ENCODE data around the gene TMTC2.

The TMTC2 gene

DNA sequence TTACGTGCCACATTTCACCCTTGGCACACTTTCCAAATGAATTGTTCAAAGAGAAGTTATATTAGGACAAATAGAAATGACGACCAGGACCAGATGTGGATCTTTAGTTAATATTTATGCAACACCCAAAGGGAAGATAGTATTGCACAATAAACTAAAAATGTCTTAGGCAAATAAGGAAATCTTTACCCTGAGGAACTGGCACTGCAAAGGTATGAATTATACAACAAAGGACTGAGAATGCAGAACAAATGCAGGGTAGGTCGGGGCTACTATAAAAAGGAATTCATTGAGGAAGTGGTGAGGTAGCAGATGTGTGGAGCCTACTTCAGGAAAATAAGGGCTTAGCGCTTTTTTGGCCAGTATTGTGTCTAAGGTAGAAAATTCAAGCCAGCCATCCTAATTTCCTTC, 3.9 kb upstream of the TMTC2 start:
- no peak for DNase-seq

DNA sequence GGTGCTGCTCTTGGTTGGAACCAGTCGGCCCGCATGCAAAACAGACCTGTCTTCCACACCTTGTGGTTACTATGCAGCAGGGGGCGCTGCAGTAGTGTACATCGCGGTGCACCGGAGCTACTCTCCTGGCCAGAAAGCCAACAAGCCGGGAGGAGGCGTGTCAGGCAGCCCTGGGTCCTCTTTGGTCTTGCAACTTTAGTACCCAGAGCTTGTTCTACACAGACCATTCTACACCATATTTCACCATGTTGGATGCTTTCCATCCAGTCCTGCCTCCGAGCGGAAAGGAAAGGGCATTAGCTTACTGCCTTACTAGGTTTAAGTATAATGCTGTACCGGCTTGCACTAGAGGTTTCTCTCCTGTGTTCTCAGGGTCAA, 927 bp upstream of the TMTC2 start:
- DNase-seq: peak; percentile 93

DNA sequence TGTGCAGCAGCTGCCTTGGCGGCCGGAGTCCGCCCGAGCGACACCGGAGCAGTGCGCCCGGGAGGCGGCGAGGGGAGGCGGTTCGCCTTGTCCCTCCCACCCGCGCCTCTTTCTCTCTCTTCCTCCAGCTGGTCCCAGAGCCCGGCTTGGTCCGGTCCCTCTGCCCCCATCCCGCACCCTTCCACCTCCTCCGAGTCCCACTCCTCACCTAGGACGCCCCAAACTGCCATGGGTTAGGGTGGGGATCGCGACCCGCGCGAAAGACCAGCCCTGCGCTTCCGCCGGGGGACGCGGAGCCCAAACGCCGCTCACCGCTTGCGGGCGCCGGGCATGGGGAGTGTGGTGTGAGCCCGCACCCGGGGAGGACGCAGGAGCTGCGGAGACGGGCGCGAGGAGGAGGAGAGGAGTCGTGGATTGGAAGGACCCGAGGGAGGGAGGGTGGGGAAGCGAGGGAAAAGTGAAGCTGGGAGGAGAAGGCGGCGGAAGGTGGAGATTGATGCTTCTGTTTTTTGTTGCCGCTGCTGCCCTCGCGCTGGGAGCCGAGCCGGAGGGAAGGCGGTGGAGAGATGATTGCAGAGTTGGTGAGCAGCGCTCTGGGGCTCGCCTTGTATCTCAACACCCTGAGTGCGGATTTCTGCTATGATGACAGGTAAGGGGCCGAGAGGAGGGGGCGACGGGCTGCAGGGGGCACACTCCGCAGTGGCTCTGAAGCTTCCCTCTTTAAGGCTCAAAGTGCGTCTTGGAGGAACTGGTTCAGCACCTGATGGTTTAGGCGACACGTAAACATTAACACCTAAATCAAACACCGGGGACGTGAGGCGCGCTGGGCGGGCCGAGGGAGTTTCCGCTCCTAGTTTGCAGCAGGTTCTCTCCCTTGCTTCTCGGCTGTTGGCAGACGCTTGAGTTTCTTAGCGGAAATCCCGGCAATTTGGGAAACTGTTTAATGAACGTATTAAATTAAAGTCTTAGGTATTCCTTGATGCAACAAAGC, 610 bp downstream of the TMTC2 start:
- peak; percentile 57 for DNase-seq

DNA sequence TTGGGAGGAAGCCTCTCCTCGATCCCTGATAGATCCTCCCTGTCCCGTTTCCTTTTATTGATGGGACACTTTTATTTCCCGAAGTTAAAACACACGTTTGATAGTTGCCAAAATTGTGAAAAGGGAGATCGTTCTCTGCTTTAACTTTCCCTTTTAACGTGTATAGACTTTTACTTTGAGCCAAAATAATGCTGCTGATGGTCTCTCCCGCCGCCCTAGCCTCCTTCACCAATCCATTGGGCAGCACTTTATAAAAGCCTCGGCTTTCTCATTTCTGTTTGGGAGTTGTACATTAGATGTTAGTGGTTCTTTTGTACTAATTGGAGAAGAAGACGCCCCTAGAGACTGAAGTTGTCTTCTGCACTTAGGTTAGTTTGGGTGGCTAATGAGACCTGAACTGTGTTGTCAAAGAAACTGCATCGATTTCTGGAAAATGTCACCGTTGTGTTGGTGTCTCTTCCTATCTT, 1.4 kb downstream of the TMTC2 start:
- no peak for DNase-seq

DNA sequence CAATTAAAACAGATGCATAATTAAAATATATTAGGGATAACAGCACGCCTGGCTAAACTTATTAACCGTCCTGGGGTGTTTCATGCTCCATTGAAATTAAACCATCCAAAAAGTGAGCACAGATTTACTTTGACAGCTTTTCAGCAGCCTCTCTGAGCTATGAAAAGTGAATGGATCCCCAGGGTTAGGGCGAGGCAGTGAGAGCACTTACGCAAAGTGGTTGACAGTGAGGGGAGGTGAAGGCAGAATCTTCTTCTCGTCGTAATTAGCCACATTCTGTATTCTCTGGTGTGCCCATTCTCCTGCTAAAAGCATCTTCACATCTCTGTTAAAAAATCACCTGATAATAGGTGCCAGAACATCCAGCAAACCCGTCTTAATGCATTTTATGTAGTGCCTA, 1.9 kb downstream of the TMTC2 start:
- no peak for DNase-seq

DNA sequence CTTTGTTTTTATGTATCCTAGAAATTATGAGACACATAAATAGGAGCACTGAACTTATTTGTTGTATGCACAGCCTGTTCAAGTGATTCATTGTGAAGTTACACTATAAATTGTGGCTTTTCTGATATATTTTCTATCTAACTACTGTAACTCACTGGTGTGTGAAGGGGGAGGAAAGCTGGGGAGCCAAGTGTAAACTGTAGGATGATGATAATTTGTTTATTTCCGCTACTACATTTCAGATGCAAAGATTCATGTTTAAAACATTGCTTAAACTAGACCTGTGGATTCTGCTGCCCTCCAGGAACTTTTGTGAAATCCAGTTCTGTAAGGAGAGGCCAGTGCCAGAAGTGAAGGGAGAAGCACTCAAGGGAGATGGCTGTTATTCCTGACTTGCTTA, 3.3 kb downstream of the TMTC2 start:
- no peak for DNase-seq

DNA sequence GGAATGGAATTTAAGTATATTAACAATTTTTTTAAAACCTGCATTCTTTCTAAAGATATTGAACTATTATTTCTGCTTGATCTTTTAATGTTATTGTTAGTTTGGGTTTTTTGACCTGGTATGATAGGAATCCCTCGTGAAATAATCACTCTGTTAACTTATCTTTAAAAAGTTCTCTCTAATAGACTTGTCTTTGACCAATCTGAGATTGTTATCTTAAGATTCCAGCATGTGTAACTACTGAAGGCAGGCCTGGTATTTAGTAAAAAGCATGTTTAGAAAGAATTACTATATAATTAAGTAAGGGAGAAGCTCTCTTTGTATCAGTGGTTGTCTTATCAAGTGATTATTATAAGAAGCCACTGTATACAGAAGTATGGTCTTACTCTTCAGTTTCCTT, 4.8 kb downstream of the TMTC2 start:
- no peak for DNase-seq

DNA sequence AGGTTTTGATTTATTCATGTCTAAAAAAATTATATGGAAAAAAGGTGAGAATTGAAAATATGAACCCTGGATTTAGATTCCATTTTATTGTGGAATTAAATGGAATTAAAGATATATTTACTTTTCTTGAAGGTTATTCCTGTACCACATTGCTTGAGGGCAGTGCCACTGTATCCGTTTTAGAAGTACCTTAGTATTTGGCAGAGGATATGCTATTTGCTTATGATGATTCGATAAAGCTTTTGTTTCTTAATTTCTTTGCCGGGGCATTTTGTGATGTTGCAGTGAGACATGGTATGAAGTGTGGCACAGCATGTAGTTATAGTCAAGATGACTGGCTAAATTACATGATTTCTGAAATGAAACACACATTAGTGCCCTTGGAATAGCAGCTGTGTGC, 7.6 kb downstream of the TMTC2 start:
- DNase-seq: no peak

DNA sequence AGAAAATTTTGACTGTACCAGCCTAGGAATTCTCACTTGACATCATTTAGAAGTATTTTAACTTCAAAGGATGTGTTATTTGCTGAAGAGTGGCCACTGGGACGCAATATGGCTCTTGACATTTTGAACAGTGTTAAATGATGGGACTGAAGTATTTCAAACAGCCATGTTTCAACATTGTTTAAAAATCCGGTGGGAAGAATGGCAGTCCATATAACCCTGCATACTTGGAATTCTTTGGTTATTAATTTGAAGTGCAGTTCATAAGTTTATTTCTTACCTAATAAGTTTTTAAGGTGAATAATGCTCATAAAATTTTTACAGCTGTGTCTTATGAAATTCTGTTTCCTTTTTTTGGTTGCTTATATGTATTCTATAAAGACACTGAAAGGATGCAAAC, 8.3 kb downstream of the TMTC2 start:
- no peak for DNase-seq

DNA sequence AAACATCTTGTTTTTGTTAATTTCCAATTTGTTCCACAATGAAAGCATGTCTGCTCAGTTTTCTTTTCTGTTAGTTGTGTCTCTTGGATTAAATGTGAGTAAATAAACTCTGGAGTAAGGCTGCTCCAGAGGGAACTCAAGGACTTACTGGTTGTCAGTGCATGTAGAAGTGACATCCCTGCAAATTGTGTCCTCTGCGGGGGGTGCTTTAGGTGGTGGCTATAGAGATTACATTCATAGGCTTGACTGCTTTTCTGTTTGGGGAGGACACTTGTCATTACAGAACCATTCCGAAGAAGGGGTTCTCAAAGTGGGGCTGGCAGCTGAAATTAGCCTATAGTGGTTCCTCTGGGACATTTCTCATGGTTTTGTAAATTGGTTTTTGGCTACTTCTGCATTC, 8.8 kb downstream of the TMTC2 start:
- DNase-seq: no peak

DNA sequence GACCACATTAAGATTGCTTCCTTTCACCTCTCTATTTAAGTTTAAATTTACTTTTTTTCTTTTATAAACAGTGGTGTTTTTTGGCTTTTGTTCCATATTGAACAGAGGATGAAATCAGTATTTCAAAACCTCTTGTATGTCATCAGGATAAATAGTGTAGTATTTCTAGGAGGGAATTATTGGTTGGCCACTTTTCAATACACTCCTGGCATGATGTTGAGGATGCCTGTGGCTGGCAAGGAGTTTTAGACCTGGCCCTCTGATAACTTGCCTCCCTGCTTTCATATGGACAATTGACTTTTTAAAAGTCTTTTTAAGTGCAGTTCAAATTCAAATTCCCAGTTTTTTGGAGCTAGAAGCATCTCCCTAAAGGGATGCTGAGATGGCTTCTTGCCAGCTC, 9.8 kb downstream of the TMTC2 start:
- no peak for DNase-seq

DNA sequence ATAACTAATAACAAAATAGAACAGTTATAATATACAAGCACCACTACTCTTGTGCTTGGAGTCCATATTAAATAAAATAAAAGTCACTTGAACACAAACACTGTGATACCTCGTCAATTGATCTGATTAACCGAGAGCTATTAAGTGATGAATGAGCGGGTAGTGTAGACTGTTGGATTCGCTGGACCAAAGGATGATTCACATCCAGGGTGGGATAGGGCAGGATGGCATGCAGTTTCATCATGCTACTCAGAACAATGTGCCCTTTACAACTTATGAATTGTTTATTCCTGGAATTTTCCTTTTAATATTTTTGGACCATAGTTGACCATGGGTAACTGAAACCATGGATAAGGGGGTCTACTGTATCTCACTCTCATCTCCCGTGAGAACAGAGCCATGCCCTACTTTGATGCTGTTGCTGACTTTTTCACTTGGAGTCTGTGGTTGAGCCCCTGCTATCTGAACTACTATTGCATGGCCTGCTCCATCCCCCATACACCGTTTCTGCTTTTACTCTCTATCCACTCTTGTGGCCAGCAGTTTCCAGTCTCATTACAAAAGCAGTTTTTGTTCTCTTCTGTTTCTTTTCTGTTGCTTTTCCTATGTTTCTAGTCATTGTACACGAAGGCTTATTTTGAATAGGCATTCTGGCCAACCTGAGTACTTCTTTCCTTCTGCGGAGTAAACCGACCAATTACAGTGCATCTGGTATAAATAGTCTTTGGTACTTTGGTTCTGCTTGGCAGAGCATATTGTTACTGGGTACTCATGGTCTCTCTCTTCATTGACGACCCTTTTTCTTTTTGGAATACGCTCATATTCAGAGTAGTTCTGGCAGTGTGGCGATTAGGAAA, 12.2 kb downstream of the TMTC2 start:
- no peak for DNase-seq

DNA sequence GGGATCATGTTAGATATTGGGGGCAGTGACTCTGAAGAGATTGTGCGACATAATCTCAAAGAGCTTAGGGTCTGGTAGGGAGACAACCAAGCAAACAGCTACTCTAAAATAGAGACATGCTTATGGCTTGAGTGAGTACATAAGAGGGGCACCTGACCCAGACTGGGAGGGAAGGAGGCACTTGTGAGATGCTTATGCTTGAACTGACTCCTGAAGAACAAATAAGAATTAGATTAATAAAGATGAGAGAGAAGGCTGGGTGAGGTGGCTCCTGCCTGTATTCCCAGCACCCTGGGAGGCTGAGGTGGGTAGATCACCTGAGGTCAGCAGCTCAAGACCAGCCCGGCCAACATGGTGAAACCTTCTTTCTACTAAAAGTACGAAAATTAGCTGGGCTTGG, 19.1 kb downstream of the TMTC2 start:
- DNase-seq: no peak

DNA sequence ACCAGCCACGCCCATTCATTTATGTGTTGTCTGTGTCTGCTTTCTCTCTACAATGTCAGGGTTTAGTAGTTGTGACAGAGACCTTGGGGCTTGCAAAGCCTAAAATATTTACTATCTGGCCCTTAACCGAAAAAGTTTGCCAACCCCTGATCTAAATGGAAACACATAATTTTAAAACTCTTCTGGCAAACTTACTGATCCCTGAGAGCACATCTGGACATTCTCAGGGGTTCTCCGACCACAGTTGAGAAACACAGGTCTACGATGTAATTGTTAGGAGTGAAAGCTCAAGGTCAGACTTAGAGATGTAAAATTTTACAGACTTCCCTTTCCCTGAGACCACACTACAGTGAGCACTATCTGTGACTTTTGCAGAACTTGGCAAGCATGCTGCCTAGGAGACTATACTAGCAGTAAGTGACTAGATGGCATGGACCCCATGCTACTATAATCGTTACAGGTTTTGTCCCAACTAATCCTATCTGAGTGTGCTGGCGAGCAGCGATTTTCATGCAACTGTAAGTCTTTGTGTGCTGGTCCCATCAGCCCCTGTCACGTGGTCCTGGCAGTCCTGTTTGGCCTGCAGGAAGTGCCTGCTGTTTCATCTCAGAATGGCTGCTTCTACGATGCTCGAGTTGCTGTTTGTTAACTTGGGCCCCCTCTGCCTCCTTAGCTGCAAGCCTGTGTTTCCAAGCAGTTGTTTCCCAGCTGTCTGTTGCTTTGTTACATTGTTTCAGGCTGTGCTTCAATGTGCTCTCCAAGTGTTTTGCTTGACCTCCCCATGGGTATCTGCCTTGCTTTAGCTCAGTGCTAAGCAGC, 21.6 kb downstream of the TMTC2 start:
- no peak for DNase-seq

DNA sequence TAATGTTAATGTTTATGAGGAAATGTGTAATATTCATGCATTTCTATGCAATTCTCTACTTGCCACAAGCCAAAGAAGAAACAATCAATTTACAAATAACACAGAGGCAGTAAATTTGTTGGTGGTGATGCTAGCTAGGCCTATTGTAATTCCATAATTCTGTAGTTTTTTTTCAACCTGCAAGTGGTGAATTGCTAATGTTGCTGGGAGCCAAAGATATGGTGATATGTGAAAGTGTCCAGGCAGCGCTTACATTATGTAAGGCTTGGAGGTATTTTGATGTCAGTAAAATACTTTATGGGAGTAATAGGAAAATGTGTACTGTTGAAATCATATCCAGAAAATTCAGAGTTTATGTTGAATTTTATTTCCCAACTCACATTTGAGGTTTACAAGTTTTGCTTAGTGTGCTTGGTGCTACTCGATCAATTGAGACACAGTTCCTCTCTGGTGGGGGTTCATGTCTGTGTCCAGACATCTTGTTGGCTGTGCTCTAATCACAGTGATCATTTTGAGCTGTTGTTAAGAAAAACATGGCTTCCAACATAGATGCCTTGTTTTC, 23.2 kb downstream of the TMTC2 start:
- no peak for DNase-seq

DNA sequence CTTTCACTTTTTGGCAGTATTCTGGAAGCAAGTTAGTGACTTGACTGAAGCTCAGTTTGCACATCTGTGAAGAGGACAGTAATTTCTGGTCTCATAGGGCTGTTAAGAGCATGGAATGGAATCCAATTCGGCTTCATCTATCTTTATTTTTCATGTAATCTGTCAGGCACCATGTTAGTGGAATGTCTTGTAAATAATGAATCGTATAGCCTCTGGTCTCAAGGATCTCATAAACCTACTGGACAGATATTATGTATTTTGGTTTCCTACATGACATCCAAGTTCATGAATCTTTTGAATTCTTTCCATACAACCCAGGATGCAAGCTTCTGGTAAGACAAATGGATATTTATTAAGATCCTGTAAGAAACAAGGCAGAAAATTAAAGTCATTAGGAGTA, 24.0 kb downstream of the TMTC2 start:
- DNase-seq: no peak

DNA sequence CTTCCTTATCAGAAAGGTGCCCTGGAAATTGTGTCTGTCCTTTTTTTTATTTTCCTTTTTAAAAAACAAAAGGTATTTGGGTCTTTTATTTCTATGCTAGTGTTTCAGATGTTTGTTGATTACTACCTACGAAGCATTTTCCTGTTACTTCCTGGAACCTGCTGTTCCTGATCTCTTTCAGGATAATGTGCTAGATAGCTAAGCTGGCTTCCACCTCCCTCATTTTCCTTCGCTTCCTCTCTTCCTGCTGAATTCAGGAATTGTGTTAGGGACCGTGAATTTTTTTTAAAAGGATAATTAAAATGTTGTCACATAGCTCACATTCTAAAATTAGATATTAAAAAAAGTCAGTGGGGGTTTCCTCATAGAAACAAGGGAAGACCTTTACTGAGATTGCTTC, 27.7 kb downstream of the TMTC2 start:
- DNase-seq: no peak

DNA sequence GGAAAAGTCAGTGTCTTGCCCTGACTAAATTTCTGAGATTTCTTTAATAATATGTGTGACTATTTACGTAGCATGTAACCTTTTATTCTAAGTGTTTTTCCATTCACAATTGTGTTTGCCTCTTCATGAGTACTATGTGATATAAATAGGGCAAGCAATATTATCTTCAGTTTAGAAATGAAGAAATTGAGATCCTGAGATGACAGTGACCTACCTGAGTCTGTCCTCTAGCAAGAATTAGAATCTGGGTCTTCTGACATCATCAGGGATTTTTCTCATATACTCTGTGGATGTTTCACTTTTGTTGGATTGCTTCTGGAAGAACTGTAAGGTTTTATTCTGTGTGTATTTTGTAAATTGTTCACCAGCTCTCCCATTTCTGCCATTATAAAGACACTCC, 35.0 kb downstream of the TMTC2 start:
- DNase-seq: no peak

DNA sequence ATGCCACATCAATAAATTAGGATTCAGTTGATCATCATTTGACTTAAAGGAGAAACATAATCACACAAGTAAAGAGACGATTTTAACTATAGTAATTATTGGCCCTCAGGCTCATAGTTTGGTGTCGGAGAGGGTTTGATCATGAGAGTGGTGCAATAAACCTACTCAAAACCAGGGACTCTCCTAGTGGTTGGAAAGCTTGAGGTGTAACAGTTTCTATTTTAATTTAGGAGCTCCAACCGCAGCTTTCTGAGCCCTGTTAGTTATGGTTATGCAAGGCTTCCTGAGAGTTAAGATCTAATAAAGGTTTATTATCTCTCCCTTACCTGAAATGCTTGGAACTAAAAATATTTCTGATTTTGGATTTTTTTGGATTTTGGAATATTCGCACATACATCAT, 36.4 kb downstream of the TMTC2 start:
- no peak for DNase-seq

DNA sequence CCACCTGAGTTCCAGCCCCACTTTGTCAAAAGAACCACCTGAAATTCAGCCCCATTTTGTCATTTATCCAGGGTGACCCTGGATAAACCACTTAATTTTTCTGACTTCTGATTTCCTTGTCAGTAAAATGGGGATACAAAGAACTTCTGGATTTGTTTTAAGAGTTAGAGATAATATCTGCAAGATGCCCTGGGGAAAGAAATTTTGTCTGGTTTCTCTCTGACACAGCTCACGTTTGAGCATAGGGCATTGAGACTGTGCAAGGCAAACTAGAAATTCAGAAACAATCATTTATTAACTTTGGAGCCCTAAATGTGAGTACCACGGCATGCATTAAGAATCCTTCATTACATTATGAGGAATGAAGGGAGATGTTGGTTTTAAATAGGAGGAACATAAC, 37.2 kb downstream of the TMTC2 start:
- no peak for DNase-seq

DNA sequence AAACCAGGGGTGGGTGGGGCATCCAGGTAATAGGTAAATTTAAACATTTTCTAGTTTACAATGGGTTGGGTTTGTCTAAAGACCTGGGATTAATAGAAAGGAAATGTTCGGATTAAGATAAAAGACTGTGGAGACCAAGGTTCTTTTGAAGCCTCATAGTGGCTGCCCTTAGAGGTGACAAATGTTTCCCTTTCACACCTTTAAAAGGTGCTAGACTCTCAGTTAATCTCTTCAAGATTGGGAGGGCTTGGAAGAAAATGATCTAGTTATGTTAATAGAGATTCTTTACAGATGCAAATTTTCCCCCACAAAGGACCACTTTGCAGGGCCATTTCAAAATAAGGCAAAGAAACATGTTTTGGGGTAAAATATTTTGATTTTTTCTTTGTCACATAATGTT, 39.0 kb downstream of the TMTC2 start:
- no peak for DNase-seq

DNA sequence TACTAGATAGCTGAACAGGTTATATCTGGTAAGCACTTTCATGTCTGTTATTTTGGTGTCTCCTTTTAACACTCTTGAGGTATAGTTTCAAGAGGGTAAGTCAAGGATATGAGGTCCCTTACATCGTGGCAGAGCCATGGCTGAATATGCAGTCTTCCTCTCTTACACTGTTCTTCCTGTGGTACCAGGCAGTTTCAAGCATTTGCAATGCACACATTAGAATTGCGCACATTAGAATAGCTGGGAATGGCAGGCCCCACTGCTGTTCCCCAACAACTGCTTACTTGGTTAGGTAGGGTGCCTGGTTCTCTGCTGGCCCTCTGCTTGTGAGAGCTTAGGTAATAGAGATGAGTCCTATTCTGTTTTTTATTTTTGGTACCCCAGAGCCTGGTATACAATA, 41.2 kb downstream of the TMTC2 start:
- no peak for DNase-seq

DNA sequence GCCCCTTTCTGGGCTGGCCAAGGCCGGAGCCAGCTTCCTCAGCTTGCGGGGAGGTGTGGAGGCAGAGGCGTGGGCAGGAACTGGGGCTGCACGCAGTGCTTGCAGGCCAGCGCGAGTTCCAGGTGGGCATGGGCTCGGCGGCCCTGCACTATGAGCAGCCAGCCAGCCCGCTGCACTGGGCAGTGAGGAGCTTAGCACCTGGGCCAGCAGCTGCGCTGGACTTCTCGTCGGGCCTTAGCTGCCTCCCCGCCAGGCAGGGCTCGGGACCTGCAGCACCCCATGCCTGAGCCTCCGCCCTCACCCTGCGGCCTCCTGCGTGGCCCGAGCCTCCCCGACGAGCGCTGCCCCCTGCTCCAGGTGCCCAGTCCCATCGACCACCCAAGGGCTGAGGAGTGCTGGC, 42.0 kb downstream of the TMTC2 start:
- DNase-seq: no peak
